Testis (tissue), 2 donors: ENCODE measurements around the gene TACC3.

Experiments
- CTCF ChIP-seq, 3 experiments: fragments of 450-650 bp in 2 of 3; fragments of 200-600 bp in 1 of 3; sonication (generic) in 1 of 3; IDR thresholded peaks; one replicate each; pipeline ENCODE4 v1.5.1; 2016 to 2019; ENCODE audit warnings: antibody characterized with exemption in 3 of 3, mild to moderate bottlenecking in 2 of 3, moderate library complexity in 1 of 3
- POLR2A ChIP-seq: fragments of 450-650 bp; IDR thresholded peaks from one replicate; pipeline ENCODE4 v1.6.1; 2017; ENCODE audit warnings: antibody characterized with exemption, mild to moderate bottlenecking, moderate library complexity

DNA sequence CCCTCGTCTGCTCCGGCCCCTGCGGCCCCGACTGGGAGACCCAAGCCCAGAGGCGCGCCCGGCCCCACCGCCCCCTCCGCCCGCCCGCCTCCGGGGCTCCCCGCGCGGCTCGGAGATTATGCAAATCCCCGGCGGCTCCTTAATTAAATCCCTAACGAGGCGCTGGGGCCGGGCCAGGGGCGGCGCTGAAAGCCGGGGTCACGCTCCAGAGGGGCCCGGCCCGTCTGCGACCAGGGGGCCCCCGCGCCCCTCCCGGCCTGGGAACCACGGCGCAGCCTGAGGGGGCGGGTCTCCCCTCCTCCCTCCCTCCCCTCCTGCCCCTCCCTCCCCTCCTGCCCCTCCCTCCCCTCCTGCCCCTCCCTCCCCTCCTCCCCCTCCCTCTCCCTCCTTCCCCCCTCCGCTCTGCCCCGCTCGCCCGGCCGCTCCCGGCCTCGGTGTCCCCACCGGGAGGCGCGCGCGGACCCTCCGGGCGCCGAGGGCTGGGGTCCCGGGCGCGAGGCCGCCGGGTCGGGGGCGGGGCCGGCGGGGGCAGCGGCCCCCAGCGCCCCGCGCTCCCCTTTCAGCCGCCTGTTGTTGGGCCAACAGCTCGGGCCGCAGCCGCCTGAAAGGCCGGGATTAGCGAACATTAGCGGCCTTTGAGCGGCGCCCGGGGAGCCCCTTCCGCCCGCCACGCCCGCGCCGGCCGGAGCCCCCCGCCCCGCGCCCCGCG lies 45.9 kb downstream of the TACC3 start:
- TF ChIP-seq CTCF (IDR thresholded peaks at IDR 0.05) = no peak
- TF ChIP-seq POLR2A = no peak
